Ishikawa (cell line): ENCODE data around the gene A2ML1.

Experiments used
- CEBPB ChIP-seq: IDR thresholded peaks from 2 replicates; pipeline ENCODE4 v1.6.1; 2012
- CREB1 ChIP-seq: IDR thresholded peaks from 2 replicates; pipeline ENCODE4 v1.6.1; 2012; ENCODE audit warnings: low read depth
- EGR1 ChIP-seq: IDR thresholded peaks from 2 replicates; pipeline ENCODE4 v1.6.1; 2012
- EP300 ChIP-seq: IDR thresholded peaks from 2 replicates; pipeline ENCODE4 v1.6.1; 2012; ENCODE audit warnings: borderline replicate concordance
- FOXM1 ChIP-seq: IDR thresholded peaks from 2 replicates; pipeline ENCODE4 v1.6.1; 2012; ENCODE audit warnings: low read depth, borderline replicate concordance
- NFIC ChIP-seq: IDR thresholded peaks from 2 replicates; pipeline ENCODE4 v1.6.1; 2012
- RAD21 ChIP-seq: IDR thresholded peaks from 2 replicates; pipeline ENCODE4 v1.6.1; 2012; ENCODE audit warnings: low read depth
- TAF1 ChIP-seq: IDR thresholded peaks from 2 replicates; pipeline ENCODE4 v1.6.1; 2012; ENCODE audit warnings: low read depth, mild to moderate bottlenecking
- TCF12 ChIP-seq: IDR thresholded peaks from 2 replicates; pipeline ENCODE4 v1.6.1; 2012; ENCODE audit warnings: low read depth
- TEAD4 ChIP-seq: IDR thresholded peaks from 2 replicates; pipeline ENCODE4 v1.6.1; 2012
- USF1 ChIP-seq: IDR thresholded peaks from 2 replicates; pipeline ENCODE4 v1.6.1; 2012
- YY1 ChIP-seq: IDR thresholded peaks from 2 replicates; pipeline ENCODE4 v1.6.1; 2012; ENCODE audit warnings: low read depth
- ZBTB7A ChIP-seq: IDR thresholded peaks from 2 replicates; pipeline ENCODE4 v1.6.1; 2012; ENCODE audit warnings: low read depth
- TF ChIP-seq, protein P1 (sequence below): IDR thresholded peaks from 2 replicates; pipeline ENCODE4 v1.6.1; 2012
- TF ChIP-seq, protein P2 (sequence below): IDR thresholded peaks from 2 replicates; pipeline ENCODE4 v1.6.1; 2012; ENCODE audit warnings: low read depth, mild to moderate bottlenecking

Gene A2ML1

GRCh38 chr12:8822298-8822697 is at the start of gene A2ML1:
TSS of gene A2ML1 (plus strand) at chr12:8822621. CDS start at chr12:8822652, 31 bp downstream.
- TF ChIP-seq CEBPB (no peak), USF1 (no peak), CREB1 (no peak), ZBTB7A (no peak), YY1 (no peak), TEAD4 (no peak), EP300 (no peak), TAF1 (no peak), RAD21 (no peak), TCF12 (no peak), NFIC (no peak), EGR1 (no peak)

DNA sequence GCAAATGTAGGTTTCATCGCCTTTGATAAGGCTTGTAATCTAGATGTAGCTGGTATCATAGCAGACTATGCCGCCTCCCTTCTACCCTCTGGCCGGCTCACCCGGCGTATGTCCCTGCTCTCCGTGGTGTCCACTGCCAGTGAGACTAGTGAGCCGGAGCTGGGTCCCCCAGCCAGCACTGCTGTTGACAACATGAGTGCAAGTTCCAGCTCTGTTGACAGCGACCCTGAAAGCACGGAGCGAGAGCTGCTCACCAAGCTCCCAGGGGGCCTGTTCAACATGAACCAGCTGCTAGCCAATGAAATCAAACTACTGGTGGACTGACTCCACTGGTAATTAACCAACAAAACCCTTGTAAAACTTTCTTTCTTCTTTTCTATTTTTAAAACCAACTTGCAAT is 49.0 kb upstream of the A2ML1 start:
- TF ChIP-seq TEAD4 = no peak
- TF ChIP-seq EP300 = no peak
- TF ChIP-seq TAF1 = no peak

DNA sequence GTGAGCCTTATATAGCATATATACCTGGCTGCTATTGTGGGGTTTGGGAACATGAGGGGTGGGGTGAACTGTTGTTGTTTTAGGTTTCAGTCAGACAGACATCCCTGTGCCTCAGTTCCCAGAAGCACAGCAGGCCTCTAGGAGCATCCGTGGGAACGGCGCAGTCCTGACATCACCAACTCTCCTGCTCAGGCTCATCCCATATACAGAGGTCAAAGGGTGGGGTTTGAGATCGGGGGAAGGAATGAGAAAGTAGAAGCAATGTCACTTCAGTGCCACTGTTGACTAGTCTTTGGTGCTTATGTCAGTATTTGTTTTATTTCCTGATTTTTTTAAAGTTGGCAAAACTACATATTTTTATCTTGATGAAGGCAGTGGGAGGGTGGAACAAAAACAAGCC is 43.1 kb upstream of the A2ML1 start:
- no peak for TF ChIP-seq TCF12
- TF ChIP-seq YY1 = no peak
- TF ChIP-seq, protein P1, sequence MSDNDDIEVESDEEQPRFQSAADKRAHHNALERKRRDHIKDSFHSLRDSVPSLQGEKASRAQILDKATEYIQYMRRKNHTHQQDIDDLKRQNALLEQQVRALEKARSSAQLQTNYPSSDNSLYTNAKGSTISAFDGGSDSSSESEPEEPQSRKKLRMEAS = no peak
- TF ChIP-seq CREB1 = no peak
- no peak for TF ChIP-seq ZBTB7A
- TF ChIP-seq USF1 = no peak
- TF ChIP-seq EGR1 = no peak
- TF ChIP-seq EP300 = no peak
- TF ChIP-seq FOXM1 = no peak
- no peak for TF ChIP-seq RAD21
- no peak for TF ChIP-seq TAF1
- no peak for TF ChIP-seq NFIC

- TF ChIP-seq TEAD4 (no peak), RAD21 (no peak), ZBTB7A (no peak), NFIC (no peak), EP300 (no peak), FOXM1 (no peak), TAF1 (no peak), CEBPB (no peak), CREB1 (no peak)
- TF ChIP-seq, protein P1 = no peak
- TF ChIP-seq, protein P2, sequence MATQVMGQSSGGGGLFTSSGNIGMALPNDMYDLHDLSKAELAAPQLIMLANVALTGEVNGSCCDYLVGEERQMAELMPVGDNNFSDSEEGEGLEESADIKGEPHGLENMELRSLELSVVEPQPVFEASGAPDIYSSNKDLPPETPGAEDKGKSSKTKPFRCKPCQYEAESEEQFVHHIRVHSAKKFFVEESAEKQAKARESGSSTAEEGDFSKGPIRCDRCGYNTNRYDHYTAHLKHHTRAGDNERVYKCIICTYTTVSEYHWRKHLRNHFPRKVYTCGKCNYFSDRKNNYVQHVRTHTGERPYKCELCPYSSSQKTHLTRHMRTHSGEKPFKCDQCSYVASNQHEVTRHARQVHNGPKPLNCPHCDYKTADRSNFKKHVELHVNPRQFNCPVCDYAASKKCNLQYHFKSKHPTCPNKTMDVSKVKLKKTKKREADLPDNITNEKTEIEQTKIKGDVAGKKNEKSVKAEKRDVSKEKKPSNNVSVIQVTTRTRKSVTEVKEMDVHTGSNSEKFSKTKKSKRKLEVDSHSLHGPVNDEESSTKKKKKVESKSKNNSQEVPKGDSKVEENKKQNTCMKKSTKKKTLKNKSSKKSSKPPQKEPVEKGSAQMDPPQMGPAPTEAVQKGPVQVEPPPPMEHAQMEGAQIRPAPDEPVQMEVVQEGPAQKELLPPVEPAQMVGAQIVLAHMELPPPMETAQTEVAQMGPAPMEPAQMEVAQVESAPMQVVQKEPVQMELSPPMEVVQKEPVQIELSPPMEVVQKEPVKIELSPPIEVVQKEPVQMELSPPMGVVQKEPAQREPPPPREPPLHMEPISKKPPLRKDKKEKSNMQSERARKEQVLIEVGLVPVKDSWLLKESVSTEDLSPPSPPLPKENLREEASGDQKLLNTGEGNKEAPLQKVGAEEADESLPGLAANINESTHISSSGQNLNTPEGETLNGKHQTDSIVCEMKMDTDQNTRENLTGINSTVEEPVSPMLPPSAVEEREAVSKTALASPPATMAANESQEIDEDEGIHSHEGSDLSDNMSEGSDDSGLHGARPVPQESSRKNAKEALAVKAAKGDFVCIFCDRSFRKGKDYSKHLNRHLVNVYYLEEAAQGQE = no peak
Measured at GRCh38 chr12:8779862-8780261, 42.6 kb upstream of the A2ML1 start.

GRCh38 chr12:8780389-8780788 is 42.0 kb upstream of the A2ML1 start:
- no peak for TF ChIP-seq ZBTB7A
- no peak for TF ChIP-seq FOXM1
- no peak for TF ChIP-seq TAF1
- TF ChIP-seq, protein P2 = no peak
- peak; percentile 47; the same call in 1 of the 2 replicates for TF ChIP-seq RAD21
- TF ChIP-seq CREB1 = no peak
- TF ChIP-seq EP300 = no peak
- TF ChIP-seq CEBPB = no peak
- TF ChIP-seq EGR1 = no peak

DNA sequence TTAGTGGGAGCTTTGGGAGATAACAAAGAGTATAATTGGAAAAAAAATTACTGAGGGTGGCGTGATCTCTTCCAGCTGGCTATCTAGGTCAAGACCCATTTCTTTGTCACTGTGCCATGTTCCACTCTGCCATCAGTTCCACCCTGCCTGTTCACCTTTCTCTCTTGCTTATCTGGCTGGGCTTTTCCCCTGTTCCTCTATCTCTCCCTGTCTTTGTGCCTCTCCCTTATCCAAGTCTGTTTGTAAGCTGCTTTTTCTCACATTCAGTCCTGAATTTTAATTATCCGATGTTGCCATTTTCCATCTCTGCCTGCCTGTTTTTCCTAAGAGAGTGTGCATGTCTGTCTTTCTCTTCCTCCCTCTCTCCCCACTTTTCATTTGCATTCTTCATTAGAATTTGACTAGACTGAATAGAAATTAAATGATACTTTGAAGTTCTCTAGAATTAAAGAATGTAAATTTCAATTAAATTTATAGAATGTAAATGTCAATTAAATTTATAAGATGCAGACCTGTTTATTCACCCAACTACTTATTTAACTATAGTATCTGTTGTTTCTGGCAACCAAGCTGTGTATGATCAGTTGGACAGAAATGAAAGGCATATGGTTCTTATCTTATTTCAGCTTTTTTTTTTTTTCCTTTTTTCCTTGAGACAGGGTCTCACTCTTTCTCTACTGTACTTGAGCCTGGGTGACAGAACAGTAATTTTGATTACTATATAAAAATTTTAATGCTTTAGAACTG is 40.9 kb upstream of the A2ML1 start:
- TF ChIP-seq, protein P2 = no peak
- no peak for TF ChIP-seq USF1
